GM08714 (cell line): Measurements from ENCODE around the gene ARNT2.
"Not testable (repeated sequence)": the region's sequence is repeated elsewhere in the genome, so short reads cannot be mapped to it uniquely, and the experiment has no call there.

Experiments used
- H3K4me3 ChIP-seq: fragments of 200-500 bp; sonication (Bioruptor generic); 2 replicates; pipeline ENCODE4 v1.5.1; 2014; ENCODE audit warnings: mild to moderate bottlenecking, low read length, inconsistent platforms
- ZNF274 ChIP-seq: IDR thresholded peaks from 2 replicates; pipeline ENCODE4 v1.6.1; 2012; ENCODE audit warnings: mild to moderate bottlenecking, low read depth, low read length

Gene ARNT2

GRCh38 chr15:80494351-80494751, 90.2 kb downstream of the ARNT2 start:
- TF ChIP-seq ZNF274, result no peak

DNA sequence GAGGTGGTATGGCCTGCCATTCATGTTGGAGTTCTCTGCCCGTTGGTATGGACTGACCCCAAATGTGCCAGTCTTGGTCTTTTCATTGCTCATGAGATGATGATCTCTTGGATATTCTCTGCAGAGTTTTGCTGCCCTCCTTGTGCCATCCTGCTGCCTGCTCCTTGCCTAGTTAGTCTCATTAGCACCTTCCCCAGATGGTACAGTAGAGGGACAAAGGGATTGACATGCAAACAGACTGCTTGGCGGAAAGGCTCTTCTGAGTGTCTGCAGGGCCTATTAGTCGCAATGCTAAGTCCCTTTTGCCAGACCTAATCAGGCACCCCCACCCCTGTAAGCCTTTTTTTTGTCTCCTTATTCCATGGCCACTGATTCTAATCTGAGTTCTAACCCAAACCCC, 90.6 kb downstream of the ARNT2 start:
- TF ChIP-seq ZNF274, result no peak
- no peak overlapping the region for H3K4me3 ChIP-seq

More at GRCh38 chr15:80494351-80494751, 90.2 kb downstream of the ARNT2 start:
- H3K4me3 ChIP-seq, result no peak overlapping the region

GRCh38 chr15:80495401-80495942, 91.3 kb downstream of the ARNT2 start:
- H3K4me3 ChIP-seq, result no peak overlapping the region
- TF ChIP-seq ZNF274, result no peak

- TF ChIP-seq ZNF274, result no peak
- no peak overlapping the region for H3K4me3 ChIP-seq
Observed at GRCh38 chr15:80496096-80496495, 91.9 kb downstream of the ARNT2 start.

GRCh38 chr15:80497221-80497620, 93.0 kb downstream of the ARNT2 start:
- TF ChIP-seq ZNF274, result no peak
- no peak overlapping the region for H3K4me3 ChIP-seq

GRCh38 chr15:80498652-80499051, 94.5 kb downstream of the ARNT2 start:
- TF ChIP-seq ZNF274, result no peak

GRCh38 chr15:80500021-80500420, 95.8 kb downstream of the ARNT2 start:
- no peak overlapping the region for H3K4me3 ChIP-seq
- no peak for TF ChIP-seq ZNF274

More at GRCh38 chr15:80498652-80499051, 94.5 kb downstream of the ARNT2 start:
- H3K4me3 ChIP-seq, result no peak overlapping the region

- H3K4me3 ChIP-seq, result no peak overlapping the region
- TF ChIP-seq ZNF274, result no peak
Observed at GRCh38 chr15:80501476-80501875, 97.3 kb downstream of the ARNT2 start.

DNA sequence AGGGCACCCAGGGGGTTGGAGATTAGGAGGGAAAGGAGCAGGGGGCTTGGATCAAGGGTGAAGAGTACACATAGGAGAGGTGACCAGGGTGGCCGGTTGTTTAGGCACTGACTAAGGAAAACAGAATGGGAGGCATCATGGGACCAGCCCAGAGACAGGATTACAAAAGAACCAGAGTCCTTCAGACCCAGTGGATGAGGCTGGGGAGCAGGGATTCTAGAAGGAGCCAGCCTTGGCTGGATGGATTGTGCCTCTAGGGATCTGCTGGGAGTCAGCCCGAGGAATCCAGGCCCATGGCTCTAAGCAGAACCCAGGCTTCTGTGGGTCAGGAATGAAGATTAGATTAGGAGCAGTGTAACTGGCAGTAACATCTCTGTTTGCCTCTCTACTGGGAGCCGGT, 98.6 kb downstream of the ARNT2 start:
- H3K4me3 ChIP-seq, result no peak overlapping the region
- TF ChIP-seq ZNF274, result no peak

DNA sequence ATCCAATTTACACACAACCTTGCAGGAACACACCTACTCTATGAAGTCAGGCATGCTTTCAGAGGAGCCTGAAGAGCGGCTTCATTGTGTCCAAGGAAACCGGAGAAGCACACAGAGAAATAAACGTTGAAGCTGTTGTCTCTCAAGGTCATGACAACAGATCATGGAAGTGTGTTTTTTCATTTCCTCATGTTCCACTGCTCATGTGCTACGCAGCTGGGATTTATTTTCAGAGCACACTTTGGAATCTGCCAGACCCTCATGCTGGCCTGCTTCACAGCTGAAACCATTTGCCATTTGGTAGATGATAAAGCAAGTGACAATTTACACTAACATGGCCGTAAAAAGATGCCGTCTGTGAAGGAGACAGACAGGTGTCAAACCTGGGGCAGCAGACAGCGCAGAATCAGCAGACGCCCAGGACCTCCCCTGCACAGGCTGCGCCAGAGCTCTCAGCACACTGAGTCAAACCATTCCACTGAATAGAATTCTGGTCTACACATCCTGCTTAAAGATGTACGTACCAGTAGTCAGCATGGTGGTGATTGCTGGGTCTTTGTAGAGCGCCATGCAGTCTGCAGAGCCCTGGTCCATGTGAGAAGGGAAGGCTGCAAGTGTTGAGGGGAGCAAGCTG, 99.3 kb downstream of the ARNT2 start:
- TF ChIP-seq ZNF274, result no peak
- H3K4me3 ChIP-seq, result no peak overlapping the region

- no peak overlapping the region for H3K4me3 ChIP-seq
- TF ChIP-seq ZNF274, result no peak
Observed at GRCh38 chr15:80504931-80505330, 100.7 kb downstream of the ARNT2 start.

GRCh38 chr15:80506286-80506893, 102.2 kb downstream of the ARNT2 start:
- no peak overlapping the region for H3K4me3 ChIP-seq
- TF ChIP-seq ZNF274, result no peak

DNA sequence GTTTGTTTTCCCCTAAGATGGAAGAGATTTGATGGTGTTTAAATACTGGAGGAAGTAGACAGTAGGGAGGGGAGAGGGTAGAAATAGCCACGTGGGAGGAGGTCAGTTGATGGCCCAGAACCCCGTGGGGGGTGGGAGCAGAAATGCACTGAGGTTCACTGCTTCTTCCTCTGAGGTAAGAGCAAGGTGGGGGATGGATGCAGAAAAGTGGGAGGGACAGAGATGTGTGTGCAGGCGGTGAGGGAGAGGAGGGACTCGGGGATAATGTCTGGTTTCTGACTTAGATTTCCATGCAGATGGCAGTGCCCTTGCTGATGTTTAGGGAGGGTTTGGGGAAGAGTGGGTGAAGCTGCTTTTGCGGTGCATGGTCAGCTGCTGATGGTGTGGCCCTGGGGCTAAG, 102.9 kb downstream of the ARNT2 start:
- H3K4me3 ChIP-seq, result no peak overlapping the region
- TF ChIP-seq ZNF274, result no peak

- H3K4me3 ChIP-seq, result no peak overlapping the region
- no peak for TF ChIP-seq ZNF274
Observed at GRCh38 chr15:80507638-80508316, 103.6 kb downstream of the ARNT2 start.

DNA sequence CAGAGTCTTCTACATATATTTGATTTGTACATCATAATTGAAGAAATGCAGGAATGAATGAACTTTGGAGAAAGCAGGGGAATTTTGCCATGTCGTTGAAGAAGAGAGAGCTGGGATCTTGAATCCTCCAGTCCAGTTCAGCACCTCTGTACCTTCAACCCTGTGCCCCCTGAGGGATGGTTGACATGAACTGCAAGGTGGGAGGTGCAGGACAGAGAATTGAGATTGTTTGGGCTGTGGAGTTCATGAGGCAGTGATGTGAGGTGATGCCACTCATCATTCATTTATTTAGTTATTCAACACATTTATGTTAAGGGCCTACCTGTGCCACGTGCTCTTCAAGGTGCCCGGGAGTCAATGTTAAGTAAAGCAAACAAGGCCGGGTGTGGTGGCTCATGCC, 104.6 kb downstream of the ARNT2 start:
- no peak overlapping the region for H3K4me3 ChIP-seq

GRCh38 chr15:80509800-80510199, 105.6 kb downstream of the ARNT2 start:
- no peak for TF ChIP-seq ZNF274
- no peak overlapping the region for H3K4me3 ChIP-seq

More for the DNA sequence above, 104.6 kb downstream of the ARNT2 start:
- TF ChIP-seq ZNF274, result no peak

GRCh38 chr15:80510985-80511384, 106.8 kb downstream of the ARNT2 start:
- not testable (repeated sequence) for H3K4me3 ChIP-seq
